ENCODE data around the gene KIF3C.
A peak's percentile ranks its signal among the peaks of the same experiment; 100 is the strongest.
"Not testable (repeated sequence)": the region's sequence is repeated elsewhere in the genome, so short reads cannot be mapped to it uniquely, and the experiment has no call there.

Gene KIF3C

DNA sequence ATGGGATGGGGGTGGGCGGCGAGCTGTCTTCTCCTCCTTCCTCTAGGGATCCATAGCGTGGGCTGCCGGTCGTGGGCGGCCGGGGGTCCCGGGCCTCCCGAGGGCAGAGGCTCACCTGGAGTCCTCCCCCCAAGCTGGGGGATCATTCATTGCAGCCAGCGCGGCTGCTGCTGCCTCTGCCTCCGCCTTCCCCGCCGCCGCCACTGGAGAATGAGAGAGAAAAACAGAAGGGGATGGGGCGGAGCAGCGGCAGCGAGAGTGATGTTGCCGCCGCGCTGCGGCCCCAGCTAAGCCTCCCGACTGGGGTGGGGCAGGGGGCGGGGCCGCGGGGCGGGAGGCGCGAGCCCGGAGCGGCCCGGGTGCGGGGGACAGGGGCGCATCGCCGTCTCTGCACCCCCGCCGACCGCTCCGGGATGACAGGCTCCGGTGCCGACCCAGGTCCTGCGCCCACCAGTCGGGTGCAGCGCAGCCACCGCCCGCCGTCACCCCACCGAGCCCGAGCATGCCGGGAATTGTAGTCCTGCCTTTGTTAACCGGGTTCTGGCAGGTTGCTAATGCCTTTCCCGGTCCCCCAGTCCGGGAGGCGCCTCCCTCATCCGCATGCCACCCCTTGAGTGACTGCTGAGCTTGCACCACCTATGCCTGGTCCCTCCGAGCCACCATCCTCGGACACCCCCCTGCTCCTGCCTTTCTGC is at the start of gene KIF3C:
TSS of gene KIF3C (minus strand) at position 225 of the 695 bp plus-strand sequence. CDS start 580 bp downstream, outside the sequence.
- peak; percentile 82 for DNase-seq

DNA sequence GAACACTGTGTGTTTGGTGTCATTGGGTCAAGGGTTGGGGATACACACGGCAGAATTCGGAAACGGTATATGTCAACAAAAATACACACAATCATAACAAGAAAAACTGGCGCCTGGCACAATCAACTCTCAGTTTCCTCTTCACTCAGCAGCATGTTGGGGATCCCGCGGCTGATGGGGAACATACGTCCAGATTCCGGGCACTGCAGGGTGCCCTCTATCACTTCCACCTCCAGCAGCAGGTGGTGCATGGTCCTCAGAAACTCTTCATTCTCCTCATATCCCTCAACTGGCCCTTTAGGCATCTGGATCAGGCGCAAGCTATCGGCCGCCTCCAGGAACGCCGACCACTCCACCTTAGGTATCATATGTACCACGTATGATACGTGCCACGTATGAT is 45.8 kb upstream of the KIF3C start:
- not testable (repeated sequence) for DNase-seq

- no peak for DNase-seq
Observed at GRCh38 chr2:26025509-26025908, 43.2 kb upstream of the KIF3C start.

DNA sequence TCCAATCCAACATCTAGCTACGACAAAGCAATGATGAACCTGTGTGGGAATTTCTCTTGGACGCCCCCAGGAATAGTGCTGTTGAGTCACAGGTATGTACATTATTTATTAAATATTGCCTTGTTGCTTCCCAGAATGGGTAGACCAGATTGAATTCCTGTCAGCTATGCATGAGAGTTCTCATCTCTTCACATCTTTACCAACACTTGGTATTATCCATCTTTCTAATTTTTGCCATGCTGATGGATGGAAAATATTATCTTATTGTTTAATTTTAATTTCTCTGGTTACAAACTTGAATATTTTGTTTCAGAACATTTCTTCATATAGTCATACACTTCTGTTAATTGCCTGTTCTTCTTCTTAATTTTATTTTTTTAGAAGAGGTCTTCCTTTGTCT is 42.0 kb upstream of the KIF3C start:
- no peak for DNase-seq

- DNase-seq = peak; percentile 88
Observed at GRCh38 chr2:26020231-26020640, 37.9 kb upstream of the KIF3C start.

- DNase-seq = peak; percentile 93
Observed at GRCh38 chr2:26018184-26019055, 36.1 kb upstream of the KIF3C start.

DNA sequence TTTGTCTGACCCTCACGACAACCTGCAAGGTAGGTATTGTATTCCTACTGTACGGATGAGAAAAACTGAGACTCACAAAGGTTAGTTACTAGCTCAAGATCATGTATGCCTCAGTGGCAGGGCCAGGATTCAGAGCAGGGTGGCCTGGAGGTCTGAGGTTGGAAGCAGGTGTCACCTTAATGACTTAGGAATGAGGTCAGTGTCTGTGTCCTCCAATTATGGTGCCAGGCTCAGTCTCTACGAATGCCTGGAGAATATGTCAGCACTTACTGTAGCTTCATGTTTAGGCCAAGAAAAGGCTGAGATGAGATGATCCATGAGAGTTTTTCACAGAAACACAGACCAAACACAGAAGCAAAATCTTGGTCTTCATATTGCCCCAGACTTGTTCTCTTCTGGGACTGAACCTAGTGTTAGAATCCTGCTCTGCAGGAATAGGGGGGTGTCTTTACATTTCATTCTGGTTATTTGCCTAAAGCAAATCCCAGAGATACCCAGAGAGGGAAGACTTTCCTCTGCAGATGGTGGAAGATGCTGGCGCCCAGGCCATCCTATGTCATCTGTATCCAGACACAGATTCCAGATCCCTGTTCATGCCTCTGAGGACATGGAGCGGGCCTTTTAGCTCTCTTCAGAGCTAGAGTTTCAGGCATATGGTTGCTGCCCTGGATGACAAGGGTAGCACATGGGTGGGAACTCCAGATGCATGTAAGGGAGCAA is 35.3 kb upstream of the KIF3C start:
- peak; percentile 19 for DNase-seq

GRCh38 chr2:26016706-26017045 is 34.4 kb upstream of the KIF3C start:
- not testable (repeated sequence) for DNase-seq

DNA sequence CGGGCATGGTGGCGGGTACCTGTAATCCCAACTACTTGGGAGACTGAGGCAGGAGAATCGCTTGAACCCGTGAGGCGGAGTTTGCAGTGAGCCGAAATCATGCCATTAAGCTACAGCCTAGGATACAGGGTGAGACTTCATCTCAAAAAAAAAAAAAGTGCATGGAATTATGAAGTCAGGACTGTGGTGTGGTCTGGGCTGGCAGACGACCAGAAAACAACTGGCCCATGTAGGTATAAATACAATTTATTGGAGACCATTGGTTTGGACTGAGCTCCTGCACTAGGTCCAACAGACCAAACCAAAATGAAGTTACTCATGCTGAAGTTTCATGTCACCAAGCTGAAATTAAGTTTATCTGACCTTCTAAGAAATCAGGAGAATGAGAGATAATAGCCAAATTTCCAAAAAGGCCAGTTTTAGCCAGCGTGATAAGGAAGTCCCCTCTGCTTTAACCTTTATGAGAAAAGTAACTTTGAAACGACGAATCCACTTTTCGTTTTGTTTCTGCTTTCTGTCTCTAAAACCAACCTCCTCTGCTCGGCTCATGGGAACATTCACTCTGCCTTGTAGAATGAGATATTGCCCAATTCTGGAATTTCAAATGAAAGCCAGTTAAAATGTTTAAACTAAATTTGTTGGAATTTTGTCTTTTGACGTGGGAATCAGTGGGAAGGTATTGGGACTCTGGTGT is 33.9 kb upstream of the KIF3C start:
- no peak for DNase-seq

GRCh38 chr2:26013668-26014067 is 31.4 kb upstream of the KIF3C start:
- DNase-seq = no peak

DNA sequence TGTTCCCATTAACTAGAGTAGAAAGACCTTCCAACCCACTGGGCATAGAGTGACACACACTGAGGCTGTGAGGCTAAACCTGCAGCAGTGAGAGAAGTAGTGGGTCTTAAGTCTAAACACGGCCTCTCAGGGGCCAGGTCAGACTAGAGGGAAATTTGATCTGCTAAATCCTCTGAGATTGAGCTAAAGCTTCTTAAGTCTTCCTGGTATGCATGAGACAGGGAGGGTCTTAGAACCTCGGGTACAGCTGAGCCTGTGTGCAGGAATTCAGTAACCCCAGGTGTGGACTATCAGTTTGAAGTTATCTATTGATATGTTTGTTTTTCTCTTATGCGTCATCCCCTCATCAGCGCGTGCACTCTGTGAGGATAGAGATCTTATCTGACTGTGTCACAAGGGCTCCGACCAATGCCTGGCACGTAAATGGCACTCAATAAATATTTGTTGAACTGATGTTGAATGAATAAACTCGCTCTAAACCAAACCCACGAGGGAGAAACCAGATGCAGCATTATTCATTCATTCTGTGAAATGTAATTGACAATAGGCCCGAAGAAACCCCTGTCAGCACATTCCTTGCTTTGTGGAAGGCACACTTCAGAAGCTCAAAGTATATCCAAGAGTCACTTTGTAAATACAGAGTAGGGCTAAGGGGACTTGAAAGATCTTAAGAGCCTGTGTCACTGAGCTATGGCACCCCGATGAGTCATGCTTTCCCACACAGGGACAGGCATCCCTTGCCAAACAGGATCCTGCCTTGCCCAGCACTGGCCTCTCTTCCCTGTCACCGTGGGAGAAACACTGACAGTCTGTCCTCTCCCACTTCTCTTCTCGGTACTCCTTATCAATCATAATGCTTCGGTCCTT is 29.9 kb upstream of the KIF3C start:
- no peak for DNase-seq

DNA sequence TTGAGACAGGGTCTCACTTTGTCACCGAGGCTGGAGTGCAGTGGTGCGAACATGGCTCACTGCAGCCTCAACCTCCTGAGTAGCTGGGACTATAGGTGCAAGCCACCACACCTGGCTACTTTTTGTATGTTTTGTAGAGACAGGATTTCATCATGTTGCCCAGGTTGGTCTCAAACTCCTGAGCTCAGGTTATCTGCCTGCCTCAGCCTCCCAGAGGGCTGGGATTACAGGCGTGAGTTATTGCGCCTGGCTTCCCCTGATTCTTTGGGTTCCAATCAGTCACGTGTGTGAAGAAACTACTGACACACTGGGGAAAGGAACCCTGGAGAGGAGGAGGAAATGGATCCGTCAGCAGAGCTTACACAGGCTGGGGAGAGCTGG is 29.3 kb upstream of the KIF3C start:
- no peak for DNase-seq

- no peak for DNase-seq
Observed at GRCh38 chr2:26010943-26011342, 28.6 kb upstream of the KIF3C start.

DNA sequence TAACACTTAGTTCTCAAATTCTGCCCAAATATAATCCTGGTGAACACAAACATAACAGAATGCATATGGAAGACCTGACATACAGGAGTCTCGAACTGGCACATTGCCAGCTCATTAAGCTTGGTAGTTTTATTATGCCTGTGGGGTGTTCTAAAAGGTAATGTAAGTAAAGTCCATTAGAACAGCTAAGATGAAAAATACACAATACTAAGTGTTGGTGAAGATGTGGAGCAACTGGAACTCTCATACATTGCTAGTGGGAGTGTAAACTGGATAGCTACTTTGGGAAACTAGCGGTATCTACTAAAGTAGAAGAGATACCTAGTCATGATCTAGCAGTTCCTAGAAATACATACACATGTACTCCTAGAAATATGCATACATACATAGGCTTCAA is 27.3 kb upstream of the KIF3C start:
- DNase-seq = no peak

GRCh38 chr2:26008851-26009566 is 26.7 kb upstream of the KIF3C start:
- peak; percentile 82 for DNase-seq

DNA sequence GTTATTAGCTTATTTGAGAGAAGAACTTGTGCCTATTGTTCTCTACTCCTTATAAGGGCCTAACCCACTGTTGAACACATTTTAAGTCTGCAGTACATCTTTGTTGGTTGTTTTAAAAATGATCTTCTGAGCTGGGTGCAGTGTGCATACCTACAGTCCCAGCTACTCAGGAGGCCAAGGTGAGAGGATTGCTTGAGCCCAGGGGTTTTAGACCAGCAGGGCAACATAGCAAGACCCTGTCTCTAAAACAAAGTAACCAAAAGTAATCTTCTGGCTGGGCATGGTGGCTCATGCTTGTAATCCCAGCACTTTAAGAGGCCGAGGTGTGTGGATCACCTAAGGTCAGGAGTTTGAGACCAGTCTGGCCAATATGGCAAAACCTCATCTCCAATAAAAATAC is 25.8 kb upstream of the KIF3C start:
- no peak for DNase-seq

GRCh38 chr2:26002632-26003310 is 20.5 kb upstream of the KIF3C start:
- peak; percentile 47 for DNase-seq

DNA sequence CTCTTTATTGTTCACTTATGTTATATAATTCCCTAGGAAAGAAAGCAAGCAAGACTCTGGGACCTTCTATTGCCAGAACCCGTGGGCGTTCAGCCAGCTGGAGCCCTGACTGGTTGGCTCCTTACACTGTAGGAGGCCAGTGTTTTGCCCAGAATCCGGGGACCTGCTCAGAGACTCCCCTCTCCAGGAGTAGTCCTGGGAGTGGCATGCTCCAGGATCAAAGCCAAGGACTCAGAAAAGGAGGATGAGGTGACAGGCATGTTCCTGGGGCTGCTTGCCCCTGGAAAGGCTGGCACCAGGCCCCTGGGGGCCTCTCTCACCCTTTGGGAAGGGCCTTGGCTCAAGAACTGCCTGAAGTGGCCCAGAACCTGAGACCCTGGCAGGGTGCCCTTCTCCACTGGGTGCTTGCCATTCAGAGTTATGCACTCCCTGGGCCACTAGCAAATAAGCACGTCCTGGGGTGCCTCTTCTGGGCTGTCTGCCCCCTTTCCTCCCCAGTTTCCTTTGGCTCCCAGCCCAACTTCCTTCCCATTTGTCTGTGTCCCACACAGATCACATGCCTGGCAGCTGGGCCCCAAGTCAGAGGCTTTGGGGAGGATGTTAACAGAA is 19.6 kb upstream of the KIF3C start:
- no peak for DNase-seq

DNA sequence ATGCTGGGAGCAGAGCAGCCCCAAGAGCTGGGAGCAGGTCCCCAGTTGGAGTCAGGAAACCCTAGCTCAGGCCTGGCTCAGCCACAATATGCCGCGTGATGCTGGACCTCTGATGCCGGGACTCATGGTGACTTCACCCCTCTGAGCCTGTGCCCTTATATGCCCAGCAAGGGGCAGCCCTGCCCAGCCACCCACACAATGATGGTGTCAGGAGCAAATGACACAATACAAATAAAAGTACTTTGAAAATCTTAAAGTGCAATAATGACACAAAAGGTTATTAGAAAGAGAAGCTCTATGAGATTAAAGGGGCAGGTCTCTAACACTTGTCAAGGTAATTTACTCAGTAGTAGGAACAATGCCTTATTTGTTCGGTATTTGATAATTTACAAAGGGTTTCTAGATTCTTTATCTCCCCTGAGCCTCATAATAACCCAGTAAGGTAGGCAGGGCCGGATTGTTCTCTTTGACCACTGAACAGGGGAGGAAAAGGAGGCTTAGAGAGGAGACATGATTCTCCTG is 18.3 kb upstream of the KIF3C start:
- DNase-seq = no peak

DNA sequence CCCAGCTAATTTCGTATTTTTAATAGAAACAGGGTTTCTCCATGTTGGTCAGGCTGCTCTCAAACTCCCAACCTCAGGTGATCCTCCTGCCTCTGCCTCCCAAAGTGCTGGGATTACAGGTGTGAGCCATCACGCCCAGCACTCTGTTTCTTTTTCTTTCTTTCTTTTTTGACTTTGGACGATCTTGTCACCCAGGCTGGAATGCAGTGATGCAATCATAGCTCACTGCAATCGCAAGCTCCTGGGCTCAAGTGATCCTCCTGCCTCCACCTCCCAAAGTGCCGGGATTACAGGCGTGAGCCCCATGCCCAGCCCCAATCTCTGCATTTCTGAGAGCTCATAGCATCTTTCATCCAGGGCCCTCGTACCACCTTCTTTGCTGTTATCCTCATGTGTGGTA is 17.1 kb upstream of the KIF3C start:
- DNase-seq = not testable (repeated sequence)

Measured in RPMI8226 (cell line).